ENCODE results near the gene TSPAN11. TPM values are rescaled to one million over a fixed set of nuclear protein-coding genes. Genes with fewer than 3 reads are reported as not detected.

Gene TSPAN11
- total RNA-seq, 1 experiment from 2014 or later: not detected

DNA sequence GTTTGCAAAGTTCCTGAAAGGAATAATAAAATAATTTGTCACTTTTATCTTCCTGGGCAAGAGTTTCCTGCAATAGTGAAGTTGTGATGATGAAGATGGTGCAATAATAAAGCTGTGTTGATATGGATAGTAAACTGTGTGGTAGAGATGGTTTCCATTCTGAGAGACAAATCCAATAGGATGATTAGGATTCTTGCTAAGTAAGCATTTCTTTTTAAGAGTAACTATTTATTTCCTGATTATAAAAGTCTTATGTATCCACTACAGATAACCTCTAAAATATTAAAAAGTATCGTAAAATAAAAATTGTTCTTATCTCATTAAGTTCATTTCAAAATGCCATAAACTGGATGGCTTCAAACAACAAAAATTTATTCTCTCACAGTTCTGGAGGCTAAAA, 28.7 kb downstream of the TSPAN11 start:
- Histone ChIP-seq H3K4me1 (ENCODE audit: control insufficient read depth, insufficient read depth, low read length) (no peaks in the 10 kb centered on the region), H3K4me3 (ENCODE audit: low read depth in 2 of 2, low read length in 2 of 2) (no peak overlapping the region), H3K27me3 (ENCODE audit: control insufficient read depth, insufficient read depth, low read length) (peaks cover 15% of the 10 kb centered on the region), H3K36me3 (ENCODE audit: control insufficient read depth, insufficient read depth, low read length) (no peaks in the 10 kb centered on the region), H3K9me3 (ENCODE audit: control insufficient read depth, insufficient read depth, low read depth, low read length) (no peaks in the 10 kb centered on the region), H3K27ac (ENCODE audit: low read length) (no peak overlapping the region)
- TF ChIP-seq SIN3A (IDR thresholded peaks at IDR 0.05; ENCODE audit: borderline replicate concordance, insufficient read depth, low read depth, low read length) (no peak), POLR2AphosphoS5 (IDR thresholded peaks at IDR 0.05; ENCODE audit: low read depth, low read length) (no peak), TCF7L2 (IDR thresholded peaks at IDR 0.05; ENCODE audit: low read depth, low read length) (no peak)
- TF ChIP-seq, protein P1, sequence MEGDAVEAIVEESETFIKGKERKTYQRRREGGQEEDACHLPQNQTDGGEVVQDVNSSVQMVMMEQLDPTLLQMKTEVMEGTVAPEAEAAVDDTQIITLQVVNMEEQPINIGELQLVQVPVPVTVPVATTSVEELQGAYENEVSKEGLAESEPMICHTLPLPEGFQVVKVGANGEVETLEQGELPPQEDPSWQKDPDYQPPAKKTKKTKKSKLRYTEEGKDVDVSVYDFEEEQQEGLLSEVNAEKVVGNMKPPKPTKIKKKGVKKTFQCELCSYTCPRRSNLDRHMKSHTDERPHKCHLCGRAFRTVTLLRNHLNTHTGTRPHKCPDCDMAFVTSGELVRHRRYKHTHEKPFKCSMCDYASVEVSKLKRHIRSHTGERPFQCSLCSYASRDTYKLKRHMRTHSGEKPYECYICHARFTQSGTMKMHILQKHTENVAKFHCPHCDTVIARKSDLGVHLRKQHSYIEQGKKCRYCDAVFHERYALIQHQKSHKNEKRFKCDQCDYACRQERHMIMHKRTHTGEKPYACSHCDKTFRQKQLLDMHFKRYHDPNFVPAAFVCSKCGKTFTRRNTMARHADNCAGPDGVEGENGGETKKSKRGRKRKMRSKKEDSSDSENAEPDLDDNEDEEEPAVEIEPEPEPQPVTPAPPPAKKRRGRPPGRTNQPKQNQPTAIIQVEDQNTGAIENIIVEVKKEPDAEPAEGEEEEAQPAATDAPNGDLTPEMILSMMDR (IDR thresholded peaks at IDR 0.05): no peak
- TF ChIP-seq, protein P2, sequence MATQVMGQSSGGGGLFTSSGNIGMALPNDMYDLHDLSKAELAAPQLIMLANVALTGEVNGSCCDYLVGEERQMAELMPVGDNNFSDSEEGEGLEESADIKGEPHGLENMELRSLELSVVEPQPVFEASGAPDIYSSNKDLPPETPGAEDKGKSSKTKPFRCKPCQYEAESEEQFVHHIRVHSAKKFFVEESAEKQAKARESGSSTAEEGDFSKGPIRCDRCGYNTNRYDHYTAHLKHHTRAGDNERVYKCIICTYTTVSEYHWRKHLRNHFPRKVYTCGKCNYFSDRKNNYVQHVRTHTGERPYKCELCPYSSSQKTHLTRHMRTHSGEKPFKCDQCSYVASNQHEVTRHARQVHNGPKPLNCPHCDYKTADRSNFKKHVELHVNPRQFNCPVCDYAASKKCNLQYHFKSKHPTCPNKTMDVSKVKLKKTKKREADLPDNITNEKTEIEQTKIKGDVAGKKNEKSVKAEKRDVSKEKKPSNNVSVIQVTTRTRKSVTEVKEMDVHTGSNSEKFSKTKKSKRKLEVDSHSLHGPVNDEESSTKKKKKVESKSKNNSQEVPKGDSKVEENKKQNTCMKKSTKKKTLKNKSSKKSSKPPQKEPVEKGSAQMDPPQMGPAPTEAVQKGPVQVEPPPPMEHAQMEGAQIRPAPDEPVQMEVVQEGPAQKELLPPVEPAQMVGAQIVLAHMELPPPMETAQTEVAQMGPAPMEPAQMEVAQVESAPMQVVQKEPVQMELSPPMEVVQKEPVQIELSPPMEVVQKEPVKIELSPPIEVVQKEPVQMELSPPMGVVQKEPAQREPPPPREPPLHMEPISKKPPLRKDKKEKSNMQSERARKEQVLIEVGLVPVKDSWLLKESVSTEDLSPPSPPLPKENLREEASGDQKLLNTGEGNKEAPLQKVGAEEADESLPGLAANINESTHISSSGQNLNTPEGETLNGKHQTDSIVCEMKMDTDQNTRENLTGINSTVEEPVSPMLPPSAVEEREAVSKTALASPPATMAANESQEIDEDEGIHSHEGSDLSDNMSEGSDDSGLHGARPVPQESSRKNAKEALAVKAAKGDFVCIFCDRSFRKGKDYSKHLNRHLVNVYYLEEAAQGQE (IDR thresholded peaks at IDR 0.05; ENCODE audit: insufficient read depth in 1 of 2, low read depth in 2 of 2, low read length in 1 of 2): no peak
- ChIA-PET POLR2A (no interaction called here), CTCF (no interaction called here)
- ATAC-seq: no peak
- in situ Hi-C loops (cut with HindIII; ENCODE audit: low pct_unique_long_range_greater_than_20kb, low sequenced_read_pairs) (no loop called here), intact Hi-C loops (cut with micrococcal nuclease; ENCODE audit: unreplicated experiment) (no loop called here)
- no TSS peak for BruUV-seq (replicated peaks)
- DNase-seq (ENCODE audit: low read depth, low spot score): no peak

DNA sequence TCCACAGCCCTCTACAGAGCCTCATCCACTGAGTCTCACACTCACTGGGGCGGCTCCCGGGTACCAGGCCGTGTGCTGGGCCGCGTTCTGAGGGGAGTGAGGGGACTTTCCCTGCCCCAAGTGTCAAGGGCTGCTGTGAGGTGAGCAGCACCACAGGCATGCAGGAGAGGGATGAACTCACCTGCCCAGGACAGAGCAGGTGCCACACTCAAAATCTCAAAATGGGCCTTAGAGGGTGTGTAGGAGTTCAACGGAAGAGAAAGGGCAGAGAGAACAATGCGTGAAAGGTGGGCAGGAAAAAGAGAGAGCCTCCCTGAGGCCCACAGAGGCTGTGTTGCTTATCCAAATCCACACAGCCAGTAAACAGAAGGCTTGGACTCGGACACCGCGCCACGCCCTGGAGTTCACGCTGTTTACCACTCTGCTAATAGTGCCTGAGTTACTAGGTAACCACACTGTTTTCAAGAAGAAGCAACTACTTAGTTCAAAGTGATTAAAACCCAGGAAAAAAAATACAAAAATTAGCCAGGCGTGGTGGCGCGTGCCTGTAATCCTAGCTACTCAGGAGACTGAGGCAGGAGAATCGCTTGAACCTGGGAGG, 32.7 kb downstream of the TSPAN11 start:
- no peak overlapping the region for H3K4me3 ChIP-seq (ENCODE audit: low read depth in 2 of 2, low read length in 2 of 2)
- no peak overlapping the region for H3K27ac ChIP-seq (ENCODE audit: low read length)
- intact Hi-C loops (cut with micrococcal nuclease; ENCODE audit: unreplicated experiment) (no loop called here), in situ Hi-C loops (cut with HindIII; ENCODE audit: low pct_unique_long_range_greater_than_20kb, low sequenced_read_pairs) (no loop called here)
- ChIA-PET POLR2A (no interaction called here), CTCF (no interaction called here)
- peaks cover 18% of the 10 kb centered on the region for H3K27me3 ChIP-seq (ENCODE audit: control insufficient read depth, insufficient read depth, low read length)
- H3K36me3 ChIP-seq (ENCODE audit: control insufficient read depth, insufficient read depth, low read length): no peaks in the 10 kb centered on the region
- BruUV-seq (replicated peaks): no TSS peak
- DNase-seq (ENCODE audit: low read depth, low spot score): no peak
- ATAC-seq: no peak
- no peak for TF ChIP-seq POLR2AphosphoS5 (IDR thresholded peaks at IDR 0.05; ENCODE audit: low read depth, low read length)
- no peaks in the 10 kb centered on the region for H3K9me3 ChIP-seq (ENCODE audit: control insufficient read depth, insufficient read depth, low read depth, low read length)
- H3K4me1 ChIP-seq (ENCODE audit: control insufficient read depth, insufficient read depth, low read length): no peaks in the 10 kb centered on the region

DNA sequence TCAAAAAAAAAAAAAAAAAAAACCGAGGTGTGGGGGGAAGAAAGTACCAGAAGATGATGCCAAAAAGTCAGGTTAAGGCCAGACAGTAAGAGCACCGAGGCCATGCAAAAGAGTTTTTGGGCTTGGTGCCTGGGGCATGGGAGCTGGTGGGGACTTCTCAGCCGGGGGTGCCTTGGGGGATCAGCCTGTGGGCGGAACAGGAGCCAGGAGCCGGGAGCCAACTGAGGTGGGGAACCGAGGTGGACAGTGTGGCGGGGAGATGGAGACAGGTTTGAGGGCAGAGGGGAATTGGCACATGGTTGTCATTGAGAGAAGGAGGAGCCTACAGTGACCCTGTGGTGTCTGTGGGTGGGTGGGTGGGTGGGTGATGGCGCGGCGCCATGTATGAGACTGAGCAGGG, 33.2 kb downstream of the TSPAN11 start:
- in situ Hi-C loops (cut with HindIII; ENCODE audit: low pct_unique_long_range_greater_than_20kb, low sequenced_read_pairs): no loop called here
- Histone ChIP-seq H3K4me3 (ENCODE audit: low read depth in 2 of 2, low read length in 2 of 2) (no peak overlapping the region), H3K27me3 (ENCODE audit: control insufficient read depth, insufficient read depth, low read length) (peaks cover 24% of the 10 kb centered on the region), H3K36me3 (ENCODE audit: control insufficient read depth, insufficient read depth, low read length) (no peaks in the 10 kb centered on the region), H3K4me1 (ENCODE audit: control insufficient read depth, insufficient read depth, low read length) (no peaks in the 10 kb centered on the region), H3K9me3 (ENCODE audit: control insufficient read depth, insufficient read depth, low read depth, low read length) (no peaks in the 10 kb centered on the region), H3K27ac (ENCODE audit: low read length) (no peak overlapping the region)
- ChIA-PET CTCF (no interaction called here), POLR2A (no interaction called here)
- TF ChIP-seq SIN3A (IDR thresholded peaks at IDR 0.05; ENCODE audit: borderline replicate concordance, insufficient read depth, low read depth, low read length): no peak
- TF ChIP-seq TCF7L2 (IDR thresholded peaks at IDR 0.05; ENCODE audit: low read depth, low read length): no peak
- TF ChIP-seq, protein P1 (IDR thresholded peaks at IDR 0.05): no peak
- TF ChIP-seq, protein P2 (IDR thresholded peaks at IDR 0.05; ENCODE audit: insufficient read depth in 1 of 2, low read depth in 2 of 2, low read length in 1 of 2): no peak
- TF ChIP-seq POLR2AphosphoS5 (IDR thresholded peaks at IDR 0.05; ENCODE audit: low read depth, low read length): no peak
- ATAC-seq (no peak), DNase-seq (ENCODE audit: low read depth, low spot score) (no peak)
- BruUV-seq (replicated peaks): no TSS peak
- intact Hi-C loops (cut with micrococcal nuclease; ENCODE audit: unreplicated experiment): no loop called here
